DOHH2 (cell line): ENCODE measurements around the gene SYCP1.
"Not testable (repeated sequence)": the region's sequence is repeated elsewhere in the genome, so short reads cannot be mapped to it uniquely, and the experiment has no call there.

Source experiments
- H3F3A ChIP-seq: fragments of 200-600 bp; sonication (generic), shearing (Covaris generic); 2 replicates; pipeline ENCODE4 v1.6.0; 2016; ENCODE audit warnings: antibody characterized with exemption, mild to moderate bottlenecking; ENCODE audit not compliant: control insufficient read depth, insufficient read depth
- H3K27ac ChIP-seq: fragments of 200-600 bp; sonication (generic); 2 replicates; pipeline ENCODE4 v1.5.1; 2014; ENCODE audit warnings: low read depth, mild to moderate bottlenecking, low read length, moderate library complexity
- H3K27me3 ChIP-seq: fragments of 200-600 bp; sonication (generic); 2 replicates; pipeline ENCODE4 v1.6.1; 2014; ENCODE audit warnings: mild to moderate bottlenecking, low read length, mixed read lengths; ENCODE audit not compliant: control insufficient read depth
- H3K36me3 ChIP-seq: fragments of 200-600 bp; sonication (generic); 2 replicates; pipeline ENCODE4 v1.6.1; 2014; ENCODE audit warnings: mild to moderate bottlenecking, low read length, moderate library complexity, mixed read lengths; ENCODE audit not compliant: control insufficient read depth
- H3K4me1 ChIP-seq: fragments of 200-600 bp; sonication (generic); 2 replicates; pipeline ENCODE4 v1.6.1; 2014; ENCODE audit warnings: mild to moderate bottlenecking, low read length, mixed read lengths; ENCODE audit not compliant: control insufficient read depth
- H3K4me2 ChIP-seq: fragments of 200-600 bp; sonication (generic); 2 replicates; pipeline ENCODE4 v1.6.0; 2014; ENCODE audit warnings: mild to moderate bottlenecking, low read length, moderate library complexity
- H3K4me3 ChIP-seq: fragments of 200-600 bp; sonication (generic); 2 replicates; pipeline ENCODE4 v1.5.1; 2014; ENCODE audit warnings: mild to moderate bottlenecking, low read length, mixed read lengths
- H3K79me2 ChIP-seq: fragments of 200-600 bp; sonication (generic); 2 replicates; pipeline ENCODE4 v1.6.1; 2014; ENCODE audit warnings: mild to moderate bottlenecking, low read length, mixed read lengths; ENCODE audit not compliant: control insufficient read depth
- H3K9me2 ChIP-seq: fragments of 200-600 bp; sonication (generic); replicated peaks from 2 replicates; pipeline ENCODE4 v1.6.1; 2014; ENCODE audit warnings: mild to moderate bottlenecking, low read length, mixed read lengths; ENCODE audit not compliant: control insufficient read depth
- H3K9me3 ChIP-seq: fragments of 200-600 bp; sonication (generic); 2 replicates; pipeline ENCODE4 v1.6.1; 2014; ENCODE audit warnings: antibody characterized with exemption, low read length, mixed read lengths; ENCODE audit not compliant: control insufficient read depth, insufficient read depth
- H4K20me1 ChIP-seq: fragments of 200-600 bp; sonication (generic); 2 replicates; pipeline ENCODE4 v1.6.0; 2014; ENCODE audit warnings: low read depth, mild to moderate bottlenecking, antibody characterized with exemption, low read length, moderate library complexity; ENCODE audit not compliant: control insufficient read depth, insufficient read depth
- EZH2phosphoT487 ChIP-seq: fragments of 200-600 bp; sonication (generic); IDR thresholded peaks from 2 replicates; pipeline ENCODE4 v1.6.1; 2017; ENCODE audit warnings: borderline replicate concordance, mild to moderate bottlenecking, antibody characterized with exemption, low read length, moderate library complexity, mixed read lengths
- TF ChIP-seq, protein P1 (sequence below): fragments of 200-600 bp; sonication (generic); IDR thresholded peaks from one replicate; pipeline ENCODE4 v1.5.1; 2014; ENCODE audit warnings: antibody characterized with exemption, mild to moderate bottlenecking, low read depth, low read length; ENCODE audit not compliant: poor library complexity, severe bottlenecking

The SYCP1 gene

GRCh38 chr1:114901814-114902213 is 47.2 kb downstream of the SYCP1 start:
- Histone ChIP-seq H3K9me2 (no peaks in the 10 kb centered on the region), H3K36me3 (no peaks in the 10 kb centered on the region), H3K4me1 (no peaks in the 10 kb centered on the region), H3K27me3 (no peaks in the 10 kb centered on the region), H3F3A (no peaks in the 10 kb centered on the region), H3K9me3 (no peaks in the 10 kb centered on the region), H3K4me2 (no peak overlapping the region), H3K4me3 (no peak overlapping the region), H3K27ac (no peak overlapping the region), H4K20me1 (no peaks in the 10 kb centered on the region), H3K79me2 (no peaks in the 10 kb centered on the region)
- TF ChIP-seq EZH2phosphoT487, result no peak
- TF ChIP-seq, protein P1, sequence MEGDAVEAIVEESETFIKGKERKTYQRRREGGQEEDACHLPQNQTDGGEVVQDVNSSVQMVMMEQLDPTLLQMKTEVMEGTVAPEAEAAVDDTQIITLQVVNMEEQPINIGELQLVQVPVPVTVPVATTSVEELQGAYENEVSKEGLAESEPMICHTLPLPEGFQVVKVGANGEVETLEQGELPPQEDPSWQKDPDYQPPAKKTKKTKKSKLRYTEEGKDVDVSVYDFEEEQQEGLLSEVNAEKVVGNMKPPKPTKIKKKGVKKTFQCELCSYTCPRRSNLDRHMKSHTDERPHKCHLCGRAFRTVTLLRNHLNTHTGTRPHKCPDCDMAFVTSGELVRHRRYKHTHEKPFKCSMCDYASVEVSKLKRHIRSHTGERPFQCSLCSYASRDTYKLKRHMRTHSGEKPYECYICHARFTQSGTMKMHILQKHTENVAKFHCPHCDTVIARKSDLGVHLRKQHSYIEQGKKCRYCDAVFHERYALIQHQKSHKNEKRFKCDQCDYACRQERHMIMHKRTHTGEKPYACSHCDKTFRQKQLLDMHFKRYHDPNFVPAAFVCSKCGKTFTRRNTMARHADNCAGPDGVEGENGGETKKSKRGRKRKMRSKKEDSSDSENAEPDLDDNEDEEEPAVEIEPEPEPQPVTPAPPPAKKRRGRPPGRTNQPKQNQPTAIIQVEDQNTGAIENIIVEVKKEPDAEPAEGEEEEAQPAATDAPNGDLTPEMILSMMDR, result no peak

DNA sequence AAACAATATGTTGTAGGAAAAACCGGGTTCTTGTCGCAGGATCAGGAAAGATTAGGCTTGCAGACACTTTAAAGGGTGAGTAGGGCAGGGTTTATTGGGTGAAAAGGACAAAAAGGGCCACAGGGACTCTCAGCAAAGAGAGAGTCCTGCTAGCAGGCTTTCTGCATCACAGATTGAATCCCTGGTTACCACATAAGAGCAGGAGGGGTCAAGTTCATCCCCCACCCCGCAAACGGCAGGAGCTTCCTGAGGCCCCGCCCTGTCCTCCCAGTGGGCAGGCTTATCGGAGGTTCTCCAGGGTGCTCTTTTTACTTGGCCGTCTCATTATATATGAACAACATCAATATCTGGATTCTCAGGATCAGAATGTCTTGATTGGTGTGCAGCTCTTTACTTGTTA is 47.7 kb downstream of the SYCP1 start:
- Histone ChIP-seq H3K27ac (no peak overlapping the region), H3K79me2 (no peaks in the 10 kb centered on the region), H3K27me3 (no peaks in the 10 kb centered on the region), H3F3A (no peaks in the 10 kb centered on the region), H3K4me2 (no peak overlapping the region), H4K20me1 (no peaks in the 10 kb centered on the region), H3K9me2 (no peaks in the 10 kb centered on the region), H3K4me1 (no peaks in the 10 kb centered on the region), H3K9me3 (no peaks in the 10 kb centered on the region), H3K36me3 (no peaks in the 10 kb centered on the region), H3K4me3 (no peak overlapping the region)
- TF ChIP-seq, protein P1, result no peak
- TF ChIP-seq EZH2phosphoT487, result no peak

DNA sequence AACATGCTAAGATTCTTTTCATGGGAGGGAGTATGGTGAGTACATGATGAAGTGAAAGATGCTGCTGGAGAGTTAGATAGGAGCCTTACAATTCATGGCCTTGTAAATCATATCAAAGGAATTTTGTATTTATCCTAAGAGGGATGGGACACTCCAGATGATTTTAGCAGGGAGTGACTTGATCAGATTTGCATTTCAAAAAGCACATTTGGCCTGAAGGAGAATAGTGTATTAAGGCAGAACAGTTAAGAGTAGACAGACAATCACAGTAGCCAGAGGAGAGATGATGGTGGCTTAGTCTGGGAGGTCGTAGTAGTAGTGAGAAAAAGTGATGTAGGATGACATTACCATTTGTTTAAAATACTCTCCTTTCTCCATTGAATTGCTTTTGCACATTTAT is 48.8 kb downstream of the SYCP1 start:
- Histone ChIP-seq H4K20me1 (no peaks in the 10 kb centered on the region), H3K27me3 (no peaks in the 10 kb centered on the region), H3K9me3 (no peaks in the 10 kb centered on the region), H3K9me2 (no peaks in the 10 kb centered on the region), H3K4me1 (no peaks in the 10 kb centered on the region), H3K27ac (no peak overlapping the region), H3K79me2 (no peaks in the 10 kb centered on the region), H3K36me3 (no peaks in the 10 kb centered on the region), H3K4me2 (no peak overlapping the region), H3K4me3 (no peak overlapping the region), H3F3A (no peaks in the 10 kb centered on the region)
- TF ChIP-seq, protein P1, result no peak

- H3F3A ChIP-seq, H3K27ac ChIP-seq, H3K36me3 ChIP-seq, H3K27me3 ChIP-seq, H3K4me2 ChIP-seq, H3K9me2 ChIP-seq, H3K4me1 ChIP-seq, H3K79me2 ChIP-seq, H3K9me3 ChIP-seq, H4K20me1 ChIP-seq, H3K4me3 ChIP-seq: not testable (repeated sequence)
Observed at GRCh38 chr1:114915720-114916119, 61.1 kb downstream of the SYCP1 start.
